Activated CD8-positive, alpha-beta memory T cell treated with anti-CD3 and anti-CD28 coated beads, Interleukin-2, amount 10 ng/mL, durations not matched to agents 7 days and 5 days (primary cell): ENCODE data around the gene EXOC4. TPM values are rescaled to one million over a fixed set of nuclear protein-coding genes. Genes with fewer than 3 reads are reported as not detected.
"Not testable (repeated sequence)": the region's sequence is repeated elsewhere in the genome, so short reads cannot be mapped to it uniquely, and the experiment has no call there.

Experiments used
- ATAC-seq: fragments of 150-1000 bp; cut with Tn5 transposase; one replicate; pipeline ENCODE4 v1.10.0; 2021; ENCODE audit warnings: moderate library complexity
- CTCF ChIA-PET: fragments of 350-600 bp; sonication (Branson Sonifier 250); formaldehyde crosslinking; loops from one replicate; lab custom pipeline; 2021; ENCODE audit warnings: antibody characterized with exemption; lab: Charles Lee
- DNase-seq: peaks from one replicate; pipeline ENCODE4 v3.0.0-alpha.2; 2020
- H3K27ac Mint-ChIP-seq: one replicate; pipeline ENCODE4 v1.8.0; 2021; ENCODE audit warnings: mild to moderate bottlenecking, mixed read lengths
- H3K27me3 Mint-ChIP-seq: one replicate; pipeline ENCODE4 v1.8.0; 2021; ENCODE audit warnings: mixed read lengths
- H3K36me3 Mint-ChIP-seq: one replicate; pipeline ENCODE4 v1.8.0; 2021; ENCODE audit warnings: mild to moderate bottlenecking, mixed read lengths
- H3K4me1 Mint-ChIP-seq: one replicate; pipeline ENCODE4 v1.8.0; 2021; ENCODE audit warnings: mixed read lengths
- H3K4me3 Mint-ChIP-seq: one replicate; pipeline ENCODE4 v1.8.0; 2021; ENCODE audit warnings: mild to moderate bottlenecking, moderate library complexity, mixed read lengths
- H3K9me3 Mint-ChIP-seq: one replicate; pipeline ENCODE4 v1.8.0; 2022; ENCODE audit warnings: low read depth, mixed read lengths
- total RNA-seq, 2 experiments: library from RNA; stranded (reverse); gene quantifications; one replicate each; pipeline ENCODE4 v1.2.3, GENCODE V29; 2021

Gene EXOC4
- total RNA-seq, 2 experiments from 2014 or later, result 68.6 to 88.3 TPM

- ATAC-seq, result no peak
- no peak overlapping the region for H3K4me3 Mint-ChIP-seq
These were observed 51.1 kb downstream of the EXOC4 start for GRCh38 chr7:133303931-133304330.

DNA sequence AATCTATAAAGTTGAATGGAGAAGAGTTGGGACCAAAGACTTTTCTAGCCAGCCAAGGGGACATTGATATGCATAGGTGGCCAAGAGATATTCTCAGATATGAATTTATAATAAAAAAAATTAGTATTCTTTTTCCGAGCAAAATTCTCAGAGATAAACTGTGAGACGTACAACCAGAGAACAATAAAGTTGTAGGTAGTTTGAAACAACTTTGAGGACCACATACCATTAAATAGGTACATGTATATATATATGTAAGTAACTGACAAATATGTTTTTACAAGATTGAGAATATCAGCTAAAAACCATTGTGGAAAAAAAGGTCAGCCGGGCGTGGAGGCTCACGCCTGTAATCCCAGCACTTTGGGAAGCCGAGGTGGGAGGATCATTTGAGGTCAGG lies 56.5 kb downstream of the EXOC4 start:
- H3K36me3 Mint-ChIP-seq, result peaks cover 45% of the 10 kb centered on the region
- no peaks in the 10 kb centered on the region for H3K27me3 Mint-ChIP-seq
- ATAC-seq, result no peak
- H3K9me3 Mint-ChIP-seq, result no peaks in the 10 kb centered on the region
- no peak overlapping the region for H3K27ac Mint-ChIP-seq
- peaks cover 12% of the 10 kb centered on the region for H3K4me1 Mint-ChIP-seq
- DNase-seq, result no peak
- CTCF ChIA-PET, result no interaction called here
- H3K4me3 Mint-ChIP-seq, result no peak overlapping the region

More at GRCh38 chr7:133303931-133304330, 51.1 kb downstream of the EXOC4 start:
- H3K27ac Mint-ChIP-seq, result no peak overlapping the region
- CTCF ChIA-PET, result no interaction called here
- DNase-seq, result no peak
- H3K36me3 Mint-ChIP-seq, result peaks cover 30% of the 10 kb centered on the region
- H3K27me3 Mint-ChIP-seq, result no peaks in the 10 kb centered on the region
- no peaks in the 10 kb centered on the region for H3K9me3 Mint-ChIP-seq
- no peaks in the 10 kb centered on the region for H3K4me1 Mint-ChIP-seq

GRCh38 chr7:133310232-133310862 lies 57.5 kb downstream of the EXOC4 start:
- Mint-ChIP-seq H3K9me3 (peaks cover 1% of the 10 kb centered on the region), H3K4me1 (peaks cover 12% of the 10 kb centered on the region), H3K36me3 (peaks cover 47% of the 10 kb centered on the region), H3K27ac (no peak overlapping the region), H3K27me3 (no peaks in the 10 kb centered on the region), H3K4me3 (no peak overlapping the region)
- CTCF ChIA-PET, result no interaction called here
- DNase-seq (no peak), ATAC-seq (no peak)

DNA sequence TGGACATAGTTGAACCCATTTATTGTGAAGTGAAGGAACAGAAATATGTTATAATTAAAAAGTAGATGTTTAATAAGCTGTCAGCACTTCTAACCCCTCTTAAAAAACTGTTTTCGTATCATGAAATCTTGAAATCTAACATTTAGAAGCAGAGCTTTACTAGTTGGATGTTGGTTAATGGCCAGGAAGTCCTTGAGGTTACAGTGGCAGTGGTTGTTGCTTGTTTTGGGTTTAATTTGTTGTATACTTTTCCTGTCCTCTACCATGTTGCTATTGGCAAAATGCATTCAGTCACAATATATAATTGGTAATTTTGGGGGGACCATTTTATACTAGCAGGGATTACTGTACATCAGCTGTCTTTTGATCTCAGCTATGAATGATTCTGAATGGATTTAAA lies 60.7 kb downstream of the EXOC4 start:
- Mint-ChIP-seq H3K9me3 (peaks cover 2% of the 10 kb centered on the region), H3K36me3 (peaks cover 28% of the 10 kb centered on the region), H3K4me3 (no peak overlapping the region), H3K4me1 (peaks cover 12% of the 10 kb centered on the region), H3K27ac (peak overlapping the region; percentile 58), H3K27me3 (no peaks in the 10 kb centered on the region)
- ATAC-seq (peak; percentile 30), DNase-seq (peak; percentile 56)
- CTCF ChIA-PET, result interaction anchor here (1.0 kb wide), 1 partner anchor 18 kb away, joined by 3 read pairs; no protein-coding TSS in a partner anchor

DNA sequence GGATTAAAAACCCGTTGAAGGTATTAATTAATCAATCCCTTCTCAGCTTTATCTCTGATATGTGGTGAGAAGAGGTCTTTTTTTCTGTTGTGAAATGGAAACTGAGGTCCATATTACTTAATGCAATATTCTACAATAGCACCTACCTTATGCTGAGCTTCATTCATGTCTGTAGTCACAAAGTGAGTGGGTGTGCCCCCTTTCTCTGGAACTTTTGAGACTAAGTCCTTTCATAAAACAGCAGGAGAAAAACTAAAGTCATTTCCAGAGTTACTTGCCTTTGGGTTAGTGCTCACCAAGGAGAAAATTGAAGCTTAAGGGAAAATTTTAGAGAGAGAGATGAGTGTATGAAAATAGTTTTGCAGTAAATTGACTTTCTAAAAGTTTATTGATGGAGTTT lies 61.2 kb downstream of the EXOC4 start:
- CTCF ChIA-PET, result interaction anchor here (1.0 kb wide), 1 partner anchor 18 kb away, joined by 3 read pairs; no protein-coding TSS in a partner anchor
- H3K4me1 Mint-ChIP-seq, result peaks cover 12% of the 10 kb centered on the region
- no peak overlapping the region for H3K4me3 Mint-ChIP-seq
- H3K27me3 Mint-ChIP-seq, result no peaks in the 10 kb centered on the region
- no peak overlapping the region for H3K27ac Mint-ChIP-seq
- no peak for DNase-seq
- H3K9me3 Mint-ChIP-seq, result peaks cover 2% of the 10 kb centered on the region
- peaks cover 24% of the 10 kb centered on the region for H3K36me3 Mint-ChIP-seq
- no peak for ATAC-seq

DNA sequence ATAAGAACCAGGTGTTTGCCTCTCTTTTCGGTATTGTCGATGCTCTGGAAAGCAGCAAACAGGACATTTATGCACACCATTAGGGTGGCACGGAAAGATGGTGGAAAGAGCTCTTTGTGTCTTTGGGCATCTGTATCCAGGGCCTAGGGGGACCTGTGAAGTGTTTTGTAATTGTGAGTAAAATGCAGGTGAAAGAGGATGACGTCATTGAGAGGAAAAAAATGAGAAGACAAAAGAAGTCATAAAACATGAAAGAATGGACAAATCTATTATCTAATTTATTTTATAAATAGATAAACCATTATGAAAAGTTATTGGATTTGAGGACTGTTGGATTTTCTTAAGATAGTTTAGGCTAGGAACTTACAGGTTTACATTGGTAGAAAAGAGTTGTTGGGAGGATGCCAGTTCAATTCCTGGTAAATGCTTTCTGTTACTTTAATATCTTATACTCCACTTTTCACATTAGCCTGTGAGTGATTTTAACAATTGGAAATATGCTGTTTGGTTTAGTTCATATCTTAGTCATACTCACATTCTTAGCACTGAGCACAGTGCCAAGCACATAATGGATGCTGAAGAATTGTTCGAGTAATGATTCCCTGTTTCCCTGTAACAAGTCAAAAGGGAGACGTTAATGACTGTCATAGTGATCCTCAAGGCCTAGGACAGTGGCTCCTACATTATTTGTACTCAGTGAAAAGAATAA lies 62.6 kb downstream of the EXOC4 start:
- Mint-ChIP-seq H3K36me3 (peaks cover 27% of the 10 kb centered on the region), H3K27me3 (no peaks in the 10 kb centered on the region), H3K27ac (no peak overlapping the region), H3K4me1 (peaks cover 12% of the 10 kb centered on the region), H3K9me3 (peaks cover 2% of the 10 kb centered on the region), H3K4me3 (no peak overlapping the region)
- CTCF ChIA-PET, result no interaction called here
- ATAC-seq (no peak), DNase-seq (no peak)

DNA sequence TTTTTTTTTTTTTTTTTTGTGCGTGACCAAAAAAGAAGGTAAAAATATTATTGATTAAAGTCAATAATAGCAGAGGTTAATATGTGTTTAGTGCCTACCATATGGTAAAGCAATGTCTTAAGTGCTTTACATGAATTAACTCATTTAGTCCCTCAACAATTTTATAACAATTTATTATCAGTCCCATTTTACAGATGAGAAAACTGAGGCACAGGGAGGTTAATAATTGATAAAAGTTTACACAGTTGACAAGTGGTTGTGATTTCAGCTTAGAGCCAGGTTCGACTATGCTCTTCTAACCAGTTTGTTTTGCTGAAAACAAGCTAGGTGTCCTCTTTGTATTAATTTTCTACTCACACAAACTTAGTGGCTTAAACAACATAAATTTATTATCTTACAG lies 67.0 kb downstream of the EXOC4 start:
- CTCF ChIA-PET, result no interaction called here
- Mint-ChIP-seq H3K27ac (no peak overlapping the region), H3K36me3 (peaks cover 54% of the 10 kb centered on the region), H3K27me3 (no peaks in the 10 kb centered on the region), H3K4me1 (no peaks in the 10 kb centered on the region), H3K9me3 (peaks cover 5% of the 10 kb centered on the region), H3K4me3 (no peak overlapping the region)
- ATAC-seq (no peak), DNase-seq (no peak)

DNA sequence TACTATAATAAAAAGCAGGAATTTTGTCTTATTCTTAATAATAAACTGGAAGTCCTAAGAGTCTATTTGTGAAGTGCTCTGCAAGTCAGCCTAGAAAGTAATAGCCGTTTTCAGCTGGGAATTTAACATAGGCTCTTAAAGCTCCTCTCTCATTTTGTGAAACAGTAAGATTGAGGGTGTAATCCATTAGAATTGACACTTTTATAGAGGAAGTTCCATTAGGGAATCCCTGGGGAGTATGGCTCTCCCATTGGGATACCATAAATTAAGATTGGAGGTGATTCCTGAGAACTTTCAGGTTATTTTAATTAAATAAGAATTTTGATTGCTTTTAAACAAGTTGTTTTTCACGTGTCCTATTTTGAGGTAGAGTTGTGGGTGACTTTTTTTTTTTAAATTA lies 68.0 kb downstream of the EXOC4 start:
- CTCF ChIA-PET, result no interaction called here
- ATAC-seq, result no peak
- no peak overlapping the region for H3K4me3 Mint-ChIP-seq
- no peaks in the 10 kb centered on the region for H3K27me3 Mint-ChIP-seq
- peaks cover 8% of the 10 kb centered on the region for H3K9me3 Mint-ChIP-seq
- no peak overlapping the region for H3K27ac Mint-ChIP-seq
- peaks cover 58% of the 10 kb centered on the region for H3K36me3 Mint-ChIP-seq
- DNase-seq, result no peak
- no peaks in the 10 kb centered on the region for H3K4me1 Mint-ChIP-seq

DNA sequence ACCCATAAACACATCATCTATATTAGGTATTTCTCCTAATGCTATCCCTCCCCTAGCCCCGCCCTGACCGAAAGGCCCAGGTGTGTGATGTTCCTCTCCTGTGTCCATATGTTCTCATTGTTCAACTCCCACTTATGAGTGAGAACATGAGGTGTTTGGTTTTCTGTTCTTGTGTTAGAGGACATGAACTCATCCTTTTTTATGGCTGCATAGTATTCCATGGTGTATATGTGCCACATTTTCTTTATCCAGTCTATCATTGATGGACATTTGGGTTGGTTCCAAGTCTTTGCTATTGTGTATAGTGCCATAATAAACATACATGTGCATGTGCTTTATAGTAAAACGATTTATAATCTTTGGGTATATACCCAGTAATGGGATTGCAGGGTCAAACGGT lies 68.5 kb downstream of the EXOC4 start:
- CTCF ChIA-PET, H3K9me3 Mint-ChIP-seq, H3K4me1 Mint-ChIP-seq, H3K27me3 Mint-ChIP-seq, DNase-seq, ATAC-seq, H3K4me3 Mint-ChIP-seq, H3K27ac Mint-ChIP-seq: not testable (repeated sequence)
- peaks cover 60% of the 10 kb centered on the region for H3K36me3 Mint-ChIP-seq

- peaks cover 12% of the 10 kb centered on the region for H3K9me3 Mint-ChIP-seq
- DNase-seq, H3K4me1 Mint-ChIP-seq, H3K4me3 Mint-ChIP-seq, ATAC-seq, CTCF ChIA-PET, H3K27ac Mint-ChIP-seq, H3K27me3 Mint-ChIP-seq: not testable (repeated sequence)
- peaks cover 64% of the 10 kb centered on the region for H3K36me3 Mint-ChIP-seq
These were observed 73.9 kb downstream of the EXOC4 start for GRCh38 chr7:133326745-133327144.

GRCh38 chr7:133328021-133328420 lies 75.1 kb downstream of the EXOC4 start:
- ATAC-seq, DNase-seq, H3K4me1 Mint-ChIP-seq, CTCF ChIA-PET, H3K27ac Mint-ChIP-seq, H3K27me3 Mint-ChIP-seq, H3K4me3 Mint-ChIP-seq: not testable (repeated sequence)
- Mint-ChIP-seq H3K9me3 (peaks cover 12% of the 10 kb centered on the region), H3K36me3 (peaks cover 51% of the 10 kb centered on the region)

DNA sequence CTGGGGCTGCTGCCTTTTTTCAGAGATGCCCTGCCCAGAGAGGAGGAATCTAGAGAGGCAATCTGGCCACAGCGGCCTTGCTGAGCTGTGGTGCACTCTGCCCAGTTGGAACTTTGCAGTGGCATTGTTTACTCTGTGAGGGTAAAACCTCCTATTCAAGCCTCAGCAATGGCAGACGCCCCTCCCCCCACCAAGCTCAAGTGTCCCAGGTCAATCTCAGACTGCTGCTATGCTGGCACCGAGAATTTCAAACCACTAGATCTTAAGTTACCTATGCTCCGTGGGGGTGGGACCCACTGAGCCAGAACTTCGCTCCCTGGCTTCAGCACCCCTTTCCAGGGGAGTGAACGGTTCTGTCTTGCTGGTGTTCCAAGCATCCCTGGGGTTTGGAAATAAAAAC lies 77.2 kb downstream of the EXOC4 start:
- peaks cover 46% of the 10 kb centered on the region for H3K36me3 Mint-ChIP-seq

GRCh38 chr7:133331861-133332260 lies 79.0 kb downstream of the EXOC4 start:
- CTCF ChIA-PET, result no interaction called here
- Mint-ChIP-seq H3K4me1 (no peaks in the 10 kb centered on the region), H3K27me3 (no peaks in the 10 kb centered on the region), H3K9me3 (peaks cover 7% of the 10 kb centered on the region), H3K4me3 (no peak overlapping the region), H3K36me3 (peaks cover 44% of the 10 kb centered on the region), H3K27ac (no peak overlapping the region)
- DNase-seq (no peak), ATAC-seq (no peak)

More for the DNA sequence above, 77.2 kb downstream of the EXOC4 start:
- CTCF ChIA-PET, result no interaction called here
- Mint-ChIP-seq H3K9me3 (peaks cover 9% of the 10 kb centered on the region), H3K27ac (no peak overlapping the region), H3K4me1 (no peaks in the 10 kb centered on the region), H3K27me3 (no peaks in the 10 kb centered on the region), H3K4me3 (no peak overlapping the region)
- DNase-seq, result no peak
- no peak for ATAC-seq

DNA sequence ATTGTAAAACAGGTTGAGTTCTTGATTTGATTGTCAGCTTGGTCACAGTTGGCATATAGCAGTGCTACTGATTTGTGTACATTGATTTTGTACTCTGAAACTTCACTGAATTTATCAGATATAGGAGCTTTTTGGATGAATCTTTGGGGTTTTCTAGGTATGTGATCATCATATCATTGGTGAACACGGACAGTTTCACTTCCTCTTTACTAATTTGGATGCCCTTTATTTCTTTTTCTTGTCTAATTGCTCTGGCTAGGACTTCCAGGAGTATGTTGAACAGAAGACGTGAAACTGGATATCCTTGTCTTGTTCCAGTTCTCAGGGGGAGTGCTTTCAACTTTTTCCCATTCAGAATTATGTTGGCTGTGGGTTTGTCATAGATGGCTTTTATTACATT lies 86.9 kb downstream of the EXOC4 start:
- Mint-ChIP-seq H3K27me3 (no peaks in the 10 kb centered on the region), H3K4me3 (no peak overlapping the region), H3K4me1 (no peaks in the 10 kb centered on the region), H3K36me3 (peaks cover 57% of the 10 kb centered on the region), H3K27ac (no peak overlapping the region), H3K9me3 (peaks cover 29% of the 10 kb centered on the region)
- CTCF ChIA-PET, result no interaction called here
- DNase-seq, result no peak
- no peak for ATAC-seq
